ENCODE data around the gene DMD. TPM values are rescaled to one million over a fixed set of nuclear protein-coding genes. Genes with fewer than 3 reads are reported as not detected.

Gene DMD
- total and polyA plus RNA-seq, 7 donors: 2.5 to 260 (median 183) TPM

- Histone ChIP-seq H3K9me3 (no peaks in the 10 kb centered on the region), H3K27me3 (no peaks in the 10 kb centered on the region), H3K4me1 (peaks cover 0 to 36% (median 12%) of the 10 kb centered on the region in 4 donors), H3K27ac (no peak overlapping the region), H3K4me3 (no peak overlapping the region), H3K36me3 (no peaks in the 10 kb centered on the region)
- intact Hi-C loops (cut with DNase I): no loop called here
- WGBS, 2 donors: 87 to 90% methylated on average over 2 of the region's 2 CpGs
- no peak for DNase-seq
- no peak for TF ChIP-seq POLR2AphosphoS5 (IDR thresholded peaks at IDR 0.05)
- no peak for TF ChIP-seq POLR2A (IDR thresholded peaks at IDR 0.05)
- TF ChIP-seq EP300 (IDR thresholded peaks at IDR 0.05): no peak
- TF ChIP-seq CTCF (IDR thresholded peaks at IDR 0.05): no peak
Measured at GRCh38 chrX:31336419-31336818, 1874.9 kb downstream of the DMD start.

- Histone ChIP-seq H3K27ac (no peak overlapping the region), H3K4me1 (peaks cover 0 to 26% (median 12%) of the 10 kb centered on the region in 4 donors), H3K27me3 (no peaks in the 10 kb centered on the region), H3K9me3 (no peaks in the 10 kb centered on the region), H3K36me3 (no peaks in the 10 kb centered on the region), H3K4me3 (no peak overlapping the region)
- intact Hi-C loops (cut with DNase I): no loop called here
- no peak for DNase-seq
- WGBS, 2 donors: 68 to 72% methylated on average over 1 of the region's 1 CpG
- no peak for TF ChIP-seq CTCF (IDR thresholded peaks at IDR 0.05)
Measured at GRCh38 chrX:31334997-31335396, 1876.4 kb downstream of the DMD start.

GRCh38 chrX:31333165-31333831 is 1878.1 kb downstream of the DMD start:
- TF ChIP-seq EP300 (IDR thresholded peaks at IDR 0.05): no peak
- no peak for TF ChIP-seq CTCF (IDR thresholded peaks at IDR 0.05)
- TF ChIP-seq POLR2AphosphoS5 (IDR thresholded peaks at IDR 0.05): no peak
- no peak for TF ChIP-seq POLR2A (IDR thresholded peaks at IDR 0.05)
- intact Hi-C loops (cut with DNase I): no loop called here
- H3K4me1 ChIP-seq: peaks cover 0 to 14% (median 6%) of the 10 kb centered on the region in 4 donors
- H3K27me3 ChIP-seq: no peaks in the 10 kb centered on the region
- DNase-seq: no peak
- H3K27ac ChIP-seq: peak overlapping the region in 3 of 4 donors; percentile 34 to 50 (median 45)
- WGBS, 2 donors: 28 to 59% methylated on average over 4 of the region's 4 CpGs
- H3K36me3 ChIP-seq: no peaks in the 10 kb centered on the region
- H3K4me3 ChIP-seq: no peak overlapping the region
- no peaks in the 10 kb centered on the region for H3K9me3 ChIP-seq

GRCh38 chrX:31331928-31332327 is 1879.4 kb downstream of the DMD start:
- WGBS, 2 donors: 79 to 91% methylated on average over 5 of the region's 5 CpGs
- no peak for DNase-seq
- Histone ChIP-seq H3K4me1 (peaks cover 0 to 8% (median under 1%) of the 10 kb centered on the region in 4 donors), H3K36me3 (no peaks in the 10 kb centered on the region), H3K4me3 (no peak overlapping the region), H3K27me3 (no peaks in the 10 kb centered on the region), H3K9me3 (no peaks in the 10 kb centered on the region), H3K27ac (no peak overlapping the region)
- TF ChIP-seq EP300 (IDR thresholded peaks at IDR 0.05) (no peak), POLR2AphosphoS5 (IDR thresholded peaks at IDR 0.05) (no peak)
- intact Hi-C loops (cut with DNase I): no loop called here

- peaks cover 0 to 8% (median 0%) of the 10 kb centered on the region in 4 donors for H3K4me1 ChIP-seq
Measured at GRCh38 chrX:31331015-31331414, 1880.3 kb downstream of the DMD start.

More at GRCh38 chrX:31331015-31331414, 1880.3 kb downstream of the DMD start:
- no peak overlapping the region for H3K27ac ChIP-seq
- no peak overlapping the region for H3K4me3 ChIP-seq
- H3K36me3 ChIP-seq: no peaks in the 10 kb centered on the region
- TF ChIP-seq POLR2AphosphoS5 (IDR thresholded peaks at IDR 0.05): no peak
- TF ChIP-seq EP300 (IDR thresholded peaks at IDR 0.05): no peak
- no peak for TF ChIP-seq POLR2A (IDR thresholded peaks at IDR 0.05)
- TF ChIP-seq CTCF (IDR thresholded peaks at IDR 0.05): no peak
- no peaks in the 10 kb centered on the region for H3K9me3 ChIP-seq
- no peaks in the 10 kb centered on the region for H3K27me3 ChIP-seq
- DNase-seq: no peak
- 58 to 69% methylated on average over 1 of the region's 1 CpG for WGBS, 2 donors
- intact Hi-C loops (cut with DNase I): no loop called here

All from sigmoid colon (tissue), 7 donors.